VCaP (cell line): Measurements from ENCODE around the gene GLRX.
A peak's percentile ranks its signal among the peaks of the same experiment; 100 is the strongest.

Source experiments
- H3K27ac ChIP-seq: fragments of 450-650 bp; 2 replicates; pipeline ENCODE4 v1.5.1; 2017
- TF ChIP-seq, protein P1 (sequence below): fragments of 450-650 bp; conservative IDR thresholded peaks from 2 replicates; pipeline ENCODE4 v1.5.1; 2017; ENCODE audit warnings: mild to moderate bottlenecking, moderate library complexity

GLRX gene

GRCh38 chr5:95794070-95794516 lies 28.4 kb downstream of the GLRX start:
- TF ChIP-seq, protein P1, sequence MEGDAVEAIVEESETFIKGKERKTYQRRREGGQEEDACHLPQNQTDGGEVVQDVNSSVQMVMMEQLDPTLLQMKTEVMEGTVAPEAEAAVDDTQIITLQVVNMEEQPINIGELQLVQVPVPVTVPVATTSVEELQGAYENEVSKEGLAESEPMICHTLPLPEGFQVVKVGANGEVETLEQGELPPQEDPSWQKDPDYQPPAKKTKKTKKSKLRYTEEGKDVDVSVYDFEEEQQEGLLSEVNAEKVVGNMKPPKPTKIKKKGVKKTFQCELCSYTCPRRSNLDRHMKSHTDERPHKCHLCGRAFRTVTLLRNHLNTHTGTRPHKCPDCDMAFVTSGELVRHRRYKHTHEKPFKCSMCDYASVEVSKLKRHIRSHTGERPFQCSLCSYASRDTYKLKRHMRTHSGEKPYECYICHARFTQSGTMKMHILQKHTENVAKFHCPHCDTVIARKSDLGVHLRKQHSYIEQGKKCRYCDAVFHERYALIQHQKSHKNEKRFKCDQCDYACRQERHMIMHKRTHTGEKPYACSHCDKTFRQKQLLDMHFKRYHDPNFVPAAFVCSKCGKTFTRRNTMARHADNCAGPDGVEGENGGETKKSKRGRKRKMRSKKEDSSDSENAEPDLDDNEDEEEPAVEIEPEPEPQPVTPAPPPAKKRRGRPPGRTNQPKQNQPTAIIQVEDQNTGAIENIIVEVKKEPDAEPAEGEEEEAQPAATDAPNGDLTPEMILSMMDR: no peak
- H3K27ac ChIP-seq: no peak overlapping the region

GRCh38 chr5:95791751-95792150 lies 30.8 kb downstream of the GLRX start:
- peak overlapping the region; percentile 45 for H3K27ac ChIP-seq
- TF ChIP-seq, protein P1: no peak

DNA sequence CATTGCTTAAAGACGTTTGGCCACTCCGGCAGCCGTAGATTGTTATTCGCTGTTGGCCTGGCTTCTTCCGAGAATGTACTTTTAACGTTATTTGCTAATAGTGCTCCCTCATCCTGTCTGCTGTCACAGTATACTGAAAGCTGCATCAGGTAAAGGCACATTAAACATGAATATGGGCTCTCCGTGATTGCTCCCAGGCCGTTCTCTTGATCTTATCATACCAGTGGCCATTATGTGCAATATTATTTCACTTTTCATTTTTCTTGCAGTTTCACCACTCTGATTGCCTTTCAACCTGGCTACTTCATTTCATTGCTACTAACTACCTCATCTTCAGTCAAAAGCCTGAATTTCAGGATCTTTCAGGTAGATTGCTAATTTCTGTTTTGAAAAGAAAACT lies 34.0 kb downstream of the GLRX start:
- TF ChIP-seq, protein P1: no peak
- H3K27ac ChIP-seq: peak overlapping the region; percentile 21

DNA sequence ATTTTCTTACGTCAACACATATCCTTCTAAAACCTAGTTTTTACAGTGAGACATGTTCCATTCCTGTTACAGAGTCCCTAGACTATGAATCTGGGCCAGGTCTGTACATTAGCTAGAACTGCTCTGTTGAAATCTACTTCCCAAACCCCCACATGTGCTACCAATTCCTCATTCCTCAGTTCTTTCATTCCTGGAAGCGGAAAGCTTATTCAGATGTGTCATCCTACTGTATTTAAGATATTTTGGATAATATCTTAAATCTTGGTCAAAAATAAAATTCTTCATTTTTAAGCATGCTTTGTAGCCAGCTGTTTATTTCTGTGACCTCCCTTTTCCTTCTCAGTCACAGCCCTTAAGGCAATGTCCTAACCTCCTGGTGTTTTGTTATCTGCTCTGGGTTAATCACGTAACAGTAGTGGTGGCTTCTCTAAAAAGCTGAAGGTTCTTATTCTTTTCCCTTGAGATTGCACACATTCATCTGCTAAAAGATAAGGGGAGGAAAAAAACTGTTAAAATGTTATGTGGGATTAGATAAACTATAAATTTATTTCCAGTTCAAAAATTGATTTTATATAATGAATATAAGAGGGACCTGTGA lies 35.6 kb downstream of the GLRX start:
- no peak overlapping the region; the same call in 1 of the 2 replicates for H3K27ac ChIP-seq
- TF ChIP-seq, protein P1: no peak

- TF ChIP-seq, protein P1: no peak
- no peak overlapping the region for H3K27ac ChIP-seq
Measured at GRCh38 chr5:95784514-95785302, 37.8 kb downstream of the GLRX start.

DNA sequence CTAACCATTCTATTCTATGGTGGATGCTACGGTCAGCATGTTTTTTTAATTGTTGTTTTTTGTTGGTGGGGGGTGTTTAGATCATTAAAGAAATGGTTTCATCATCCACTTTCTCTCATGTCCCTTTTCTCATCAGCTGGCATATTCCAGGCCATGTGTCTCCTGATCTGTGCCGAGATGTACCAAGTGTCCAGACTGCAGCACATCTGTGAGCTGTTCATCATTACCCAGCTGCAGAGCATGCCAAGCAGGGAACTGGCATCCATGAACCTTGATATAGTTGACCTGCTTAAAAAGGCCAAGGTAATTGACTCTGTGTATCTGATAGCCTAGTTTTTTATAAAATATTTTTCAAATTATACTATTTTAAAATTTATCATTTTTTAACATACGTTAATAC lies 38.9 kb downstream of the GLRX start:
- TF ChIP-seq, protein P1: no peak
- H3K27ac ChIP-seq: no peak overlapping the region

DNA sequence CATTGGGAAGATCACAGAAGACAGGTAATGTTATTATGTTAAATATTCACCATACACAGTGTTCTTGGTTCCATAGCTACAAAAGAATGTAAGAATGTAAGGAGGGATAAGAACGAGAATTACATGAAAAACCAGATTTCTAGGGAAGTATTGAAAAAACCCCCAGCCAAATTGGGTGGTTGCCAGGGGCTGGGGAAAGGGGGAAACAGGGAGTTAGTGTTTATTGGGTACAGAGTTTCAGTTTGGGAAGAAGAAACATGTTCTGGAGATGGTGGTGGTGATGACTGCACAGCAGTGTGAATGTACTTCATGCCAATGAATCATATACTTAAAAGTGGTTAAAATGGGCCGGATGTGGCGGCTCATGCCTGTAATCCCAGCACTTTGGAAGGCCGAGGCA lies 40.3 kb downstream of the GLRX start:
- H3K27ac ChIP-seq: peak overlapping the region; percentile 69
- TF ChIP-seq, protein P1: no peak
